CD4-positive, alpha-beta T cell (primary cell): ENCODE data around the gene TUBGCP6. TPM values are rescaled to one million over a fixed set of nuclear protein-coding genes. Genes with fewer than 3 reads are reported as not detected.

ENCODE experiments used
- ATAC-seq: fragments of 200-7000 bp; cut with Tn5 transposase; one replicate; pipeline ENCODE4 v1.10.0; 2022; ENCODE audit warnings: mild to moderate bottlenecking; ENCODE audit not compliant: poor library complexity
- CTCF ChIA-PET: fragments of 350-600 bp; sonication (Branson Sonifier 250); formaldehyde crosslinking; loops from one replicate; lab custom pipeline; 2021; ENCODE audit warnings: antibody characterized with exemption, inconsistent platforms; lab: Charles Lee
- POLR2A ChIA-PET: fragments of 350-600 bp; sonication (Branson Sonifier 250); formaldehyde crosslinking; loops from one replicate; lab custom pipeline; 2021; ENCODE audit warnings: antibody characterized with exemption, inconsistent platforms; lab: Charles Lee
- DNase-seq, 14 experiments: peaks; one replicate each; pipeline ENCODE4 v3.0.0-alpha.2; 2013 to 2020; ENCODE audit warnings: mixed read lengths in 2 of 14
- H3K27ac ChIP-seq, 2 donors: one replicate each; pipeline versions ENCODE4 v1.5.1 to v1.7.0; 2013; ENCODE audit warnings: low read length in 2 of 2, low read depth in 1 of 2, mild to moderate bottlenecking in 1 of 2
- H3K27me3 ChIP-seq, 2 experiments: 1 replicate in 1 of 2; 2 replicates in 1 of 2; pipeline versions ENCODE4 v1.6.1 to v1.7.0; 2013; ENCODE audit warnings: low read length in 2 of 2, control low read depth in 1 of 2, mild to moderate bottlenecking in 1 of 2, moderate library complexity in 1 of 2; ENCODE audit not compliant: insufficient read depth in 2 of 2, control insufficient read depth in 1 of 2
- H3K36me3 ChIP-seq: one replicate; pipeline ENCODE4 v1.6.1; 2013; ENCODE audit warnings: low read length, control low read depth; ENCODE audit not compliant: insufficient read depth
- H3K4me1 ChIP-seq: one replicate; pipeline ENCODE4 v1.6.1; 2013; ENCODE audit warnings: low read length, control low read depth; ENCODE audit not compliant: insufficient read depth
- H3K4me3 ChIP-seq: one replicate; pipeline ENCODE4 v1.5.1; 2013; ENCODE audit warnings: mild to moderate bottlenecking, low read length, moderate library complexity
- H3K9me3 ChIP-seq, 2 experiments: 1 replicate in 1 of 2; 2 replicates in 1 of 2; pipeline versions ENCODE4 v1.6.1 to v1.7.0; 2013; ENCODE audit warnings: low read length in 2 of 2, mild to moderate bottlenecking in 2 of 2, control low read depth in 1 of 2, moderate library complexity in 1 of 2; ENCODE audit not compliant: control insufficient read depth in 1 of 2, insufficient read depth in 1 of 2
- H3K27ac Mint-ChIP-seq: one replicate; pipeline ENCODE4 v1.8.0; 2020; ENCODE audit warnings: mixed read lengths
- H3K27me3 Mint-ChIP-seq: one replicate; pipeline ENCODE4 v1.8.0; 2021; ENCODE audit warnings: mixed read lengths
- H3K36me3 Mint-ChIP-seq: one replicate; pipeline ENCODE4 v1.8.0; 2021; ENCODE audit warnings: low read depth, mixed read lengths
- H3K4me1 Mint-ChIP-seq: one replicate; pipeline ENCODE4 v1.8.0; 2021; ENCODE audit warnings: low read depth, mixed read lengths
- H3K4me3 Mint-ChIP-seq: one replicate; pipeline ENCODE4 v1.8.0; 2020; ENCODE audit warnings: mild to moderate bottlenecking, mixed read lengths
- H3K9me3 Mint-ChIP-seq: one replicate; pipeline ENCODE4 v1.8.0; 2020; ENCODE audit warnings: mixed read lengths
- CTCF ChIP-seq: fragments of 200-600 bp; IDR thresholded peaks from one replicate; pipeline ENCODE4 v1.8.0; 2022; ENCODE audit warnings: antibody characterized with exemption, mild to moderate bottlenecking
- intact Hi-C, 2 experiments: fragments of 100-400 bp; cut with DNase I in 1 of 2; cut with micrococcal nuclease in 1 of 2; formaldehyde crosslinking; loops; one replicate each; pipeline versions ENCODE4 v1.15.1 to v1.9.0; 2023 to 2025; cut with DNase I, micrococcal nuclease
- total RNA-seq, 174 experiments: library from RNA in 2 of 174; stranded (reverse) in 2 of 174; gene quantifications; one replicate each; pipeline ENCODE4 v1.2.3 and lab custom pipeline; 2021 to 2026

Gene TUBGCP6
- total RNA-seq, 2 experiments from 2014 or later, result 124 to 126 TPM

- Mint-ChIP-seq H3K4me3 (no peak overlapping the region), H3K36me3 (no peaks in the 10 kb centered on the region), H3K27ac (no peak overlapping the region), H3K4me1 (peaks cover 7% of the 10 kb centered on the region), H3K9me3 (no peaks in the 10 kb centered on the region), H3K27me3 (no peaks in the 10 kb centered on the region)
- H3K36me3 ChIP-seq, result no peaks in the 10 kb centered on the region
- intact Hi-C loops, result loop anchor here (5.0 to 10.0 kb wide), 2 partner anchors 51 to 339 kb away; partner anchors contain the start of gene DENND6B (in 1 of the 2)
- peak in 7 of 14 experiments; percentile 11 to 84 (median 58) for DNase-seq
- no peak for TF ChIP-seq CTCF
- H3K27ac ChIP-seq, result no peak overlapping the region
- peak; percentile 73 for ATAC-seq
- peaks cover 15% of the 10 kb centered on the region for H3K4me1 ChIP-seq
- peaks cover 0 to 15% of the 10 kb centered on the region in 2 experiments for H3K9me3 ChIP-seq
- ChIA-PET POLR2A (no interaction called here), CTCF (interaction anchor here (0.6 to 2.1 kb wide), 18 partner anchors 18 to 344 kb away, joined by 3 to 14 read pairs (median 3); partner anchors contain the start of genes DENND6B, PPP6R2, SCO2 and TUBGCP6)
- no peak overlapping the region for H3K4me3 ChIP-seq
- no peaks in the 10 kb centered on the region for H3K27me3 ChIP-seq
Observed at GRCh38 chr22:50276143-50276542, 31.3 kb upstream of the TUBGCP6 start.

- intact Hi-C loops, result loop anchor here (5.0 to 10.0 kb wide), 2 partner anchors 52 to 339 kb away; partner anchors contain the start of gene DENND6B (in 1 of the 2)
- POLR2A ChIA-PET, result no interaction called here
- H3K36me3 ChIP-seq, result no peaks in the 10 kb centered on the region
- ATAC-seq (no peak), DNase-seq (no peak)
- H3K9me3 ChIP-seq, result peaks cover 0 to 15% of the 10 kb centered on the region in 2 experiments
- H3K27ac Mint-ChIP-seq, result no peak overlapping the region
- TF ChIP-seq CTCF, result no peak
- H3K27me3 ChIP-seq, result no peaks in the 10 kb centered on the region
- H3K27me3 Mint-ChIP-seq, result no peaks in the 10 kb centered on the region
- H3K27ac ChIP-seq, result no peak overlapping the region
- H3K4me3 Mint-ChIP-seq, result no peak overlapping the region
- peaks cover 14% of the 10 kb centered on the region for H3K4me1 Mint-ChIP-seq
- no peak overlapping the region for H3K4me3 ChIP-seq
- peaks cover 23% of the 10 kb centered on the region for H3K4me1 ChIP-seq
- CTCF ChIA-PET, result interaction anchor here (1.1 to 2.1 kb wide), 5 partner anchors 19 to 250 kb away, joined by 4 to 14 read pairs (median 7); partner anchors contain the start of genes DENND6B and SCO2
- H3K36me3 Mint-ChIP-seq, result no peaks in the 10 kb centered on the region
- H3K9me3 Mint-ChIP-seq, result no peaks in the 10 kb centered on the region
Observed at GRCh38 chr22:50275181-50276055, 30.6 kb upstream of the TUBGCP6 start.

- peaks cover 0 to 15% of the 10 kb centered on the region in 2 experiments for H3K9me3 ChIP-seq
- no peak overlapping the region for H3K27ac ChIP-seq
- ChIA-PET CTCF (interaction anchor here (1.0 kb wide), 1 partner anchor 346 kb away, joined by 3 read pairs; no protein-coding TSS in a partner anchor), POLR2A (no interaction called here)
- H3K4me1 ChIP-seq, result peaks cover 25% of the 10 kb centered on the region
- Mint-ChIP-seq H3K27ac (no peak overlapping the region), H3K4me1 (peaks cover 14% of the 10 kb centered on the region), H3K4me3 (no peak overlapping the region), H3K27me3 (no peaks in the 10 kb centered on the region), H3K9me3 (no peaks in the 10 kb centered on the region), H3K36me3 (no peaks in the 10 kb centered on the region)
- DNase-seq (no peak), ATAC-seq (no peak)
- intact Hi-C loops, result loop anchor here (1.0 to 10.0 kb wide), 4 partner anchors 53 to 340 kb away; partner anchors contain the start of gene DENND6B (in 2 of the 2)
- no peaks in the 10 kb centered on the region for H3K27me3 ChIP-seq
- no peak for TF ChIP-seq CTCF
- H3K4me3 ChIP-seq, result no peak overlapping the region
- no peaks in the 10 kb centered on the region for H3K36me3 ChIP-seq
Observed at GRCh38 chr22:50274771-50275170, 29.9 kb upstream of the TUBGCP6 start.
